ENCODE measurements around the gene EIF4B. TPM values are rescaled to one million over a fixed set of nuclear protein-coding genes. Genes with fewer than 3 reads are reported as not detected.

Gene EIF4B
- total RNA-seq, 1 experiment from 2014 or later, result 445 TPM

GRCh38 chr12:52992699-52993557 is 13.3 kb upstream of the EIF4B start:
- intact Hi-C loops (cut with micrococcal nuclease; ENCODE audit: unreplicated experiment), result loop anchor here (1.0 kb wide), 1 partner anchor 11 kb away; no protein-coding TSS in a partner anchor
- peak overlapping the region; percentile 55 for H3K4me3 Mint-ChIP-seq (ENCODE audit: unreplicated experiment)
- no peaks in the 10 kb centered on the region for H3K27me3 Mint-ChIP-seq (ENCODE audit: insufficient read depth, unreplicated experiment)
- Histone ChIP-seq H3K4me3 (ENCODE audit: low read depth, low read length) (no peak overlapping the region), H3K27me3 (replicated peaks; ENCODE audit: control insufficient read depth, insufficient read depth, low read length) (no peaks in the 10 kb centered on the region), H3K4me1 (peaks cover 43% of the 10 kb centered on the region), H3K36me3 (ENCODE audit: control insufficient read depth, insufficient read depth, low read length) (no peaks in the 10 kb centered on the region), H3K9me3 (no peaks in the 10 kb centered on the region)
- CTCF ChIA-PET, result interaction anchor here (0.6 to 2.5 kb wide), 6 partner anchors 9 to 113 kb away, joined by 3 to 17 read pairs (median 3); partner anchors contain the start of gene EIF4B
- no peak for TF ChIP-seq CTCF (IDR thresholded peaks at IDR 0.05; ENCODE audit: insufficient read depth in 1 of 2, low read depth in 1 of 2, low read length in 1 of 2, severe bottlenecking in 1 of 2, unreplicated experiment in 1 of 2)
- no TSS peak for BruUV-seq (replicated peaks)
- no peaks in the 10 kb centered on the region for H3K9me3 Mint-ChIP-seq (ENCODE audit: unreplicated experiment)
- DNase-seq, result peak; percentile 78 to 81
- peaks cover 13% of the 10 kb centered on the region for H3K36me3 Mint-ChIP-seq (ENCODE audit: insufficient read depth, unreplicated experiment)
- POLR2A ChIA-PET, result interaction anchor here (0.6 to 3.1 kb wide), 6 partner anchors 13 to 411 kb away, joined by 3 to 29 read pairs (median 4); partner anchors contain the start of gene EIF4B
- peak overlapping the region; percentile 58 for H3K27ac Mint-ChIP-seq (ENCODE audit: unreplicated experiment)
- H3K4me1 Mint-ChIP-seq (ENCODE audit: low read depth, unreplicated experiment), result peaks cover 33% of the 10 kb centered on the region

GRCh38 chr12:52993558-52993869 is 12.7 kb upstream of the EIF4B start:
- intact Hi-C loops (cut with micrococcal nuclease; ENCODE audit: unreplicated experiment), result loop anchor here (1.0 kb wide), 1 partner anchor 11 kb away; no protein-coding TSS in a partner anchor
- peaks cover 13% of the 10 kb centered on the region for H3K36me3 Mint-ChIP-seq (ENCODE audit: insufficient read depth, unreplicated experiment)
- H3K4me1 Mint-ChIP-seq (ENCODE audit: low read depth, unreplicated experiment), result peaks cover 33% of the 10 kb centered on the region
- CTCF ChIA-PET, result interaction anchor here (2.5 kb wide), 1 partner anchor 13 kb away, joined by 17 read pairs; no protein-coding TSS in a partner anchor
- TF ChIP-seq CTCF (IDR thresholded peaks at IDR 0.05; ENCODE audit: insufficient read depth in 1 of 2, low read depth in 1 of 2, low read length in 1 of 2, severe bottlenecking in 1 of 2, unreplicated experiment in 1 of 2), result no peak
- POLR2A ChIA-PET, result interaction anchor here (1.1 to 3.1 kb wide), 3 partner anchors 13 to 109 kb away, joined by 3 to 29 read pairs (median 7); partner anchors contain the start of gene EIF4B
- H3K4me3 Mint-ChIP-seq (ENCODE audit: unreplicated experiment), result peak overlapping the region; percentile 55
- H3K36me3 ChIP-seq (ENCODE audit: control insufficient read depth, insufficient read depth, low read length), result no peaks in the 10 kb centered on the region
- H3K4me1 ChIP-seq, result peaks cover 43% of the 10 kb centered on the region
- no peak for DNase-seq
- H3K27me3 ChIP-seq (replicated peaks; ENCODE audit: control insufficient read depth, insufficient read depth, low read length), result no peaks in the 10 kb centered on the region
- H3K9me3 ChIP-seq, result no peaks in the 10 kb centered on the region
- no TSS peak for BruUV-seq (replicated peaks)
- H3K27me3 Mint-ChIP-seq (ENCODE audit: insufficient read depth, unreplicated experiment), result no peaks in the 10 kb centered on the region
- no peak overlapping the region for H3K4me3 ChIP-seq (ENCODE audit: low read depth, low read length)
- no peaks in the 10 kb centered on the region for H3K9me3 Mint-ChIP-seq (ENCODE audit: unreplicated experiment)
- H3K27ac Mint-ChIP-seq (ENCODE audit: unreplicated experiment), result peak overlapping the region; percentile 58

- Mint-ChIP-seq H3K27ac (ENCODE audit: unreplicated experiment) (peak overlapping the region; percentile 99), H3K4me3 (ENCODE audit: unreplicated experiment) (peak overlapping the region; percentile 97), H3K27me3 (ENCODE audit: insufficient read depth, unreplicated experiment) (no peaks in the 10 kb centered on the region), H3K4me1 (ENCODE audit: low read depth, unreplicated experiment) (peaks cover 24% of the 10 kb centered on the region), H3K9me3 (ENCODE audit: unreplicated experiment) (no peaks in the 10 kb centered on the region), H3K36me3 (ENCODE audit: insufficient read depth, unreplicated experiment) (peaks cover 48% of the 10 kb centered on the region)
- ChIA-PET CTCF (no interaction called here), POLR2A (no interaction called here)
- DNase-seq, result peak; percentile 46 to 56
- Histone ChIP-seq H3K9me3 (no peaks in the 10 kb centered on the region), H3K36me3 (ENCODE audit: control insufficient read depth, insufficient read depth, low read length) (peaks cover 2% of the 10 kb centered on the region; the same call in 1 of the 2 replicates), H3K27me3 (replicated peaks; ENCODE audit: control insufficient read depth, insufficient read depth, low read length) (no peaks in the 10 kb centered on the region), H3K4me3 (ENCODE audit: low read depth, low read length) (no peak overlapping the region), H3K4me1 (peaks cover 40% of the 10 kb centered on the region)
- BruUV-seq (replicated peaks), result no TSS peak
- no peak for TF ChIP-seq CTCF (IDR thresholded peaks at IDR 0.05; ENCODE audit: insufficient read depth in 1 of 2, low read depth in 1 of 2, low read length in 1 of 2, severe bottlenecking in 1 of 2, unreplicated experiment in 1 of 2)
- intact Hi-C loops (cut with micrococcal nuclease; ENCODE audit: unreplicated experiment), result loop anchor here (1.0 kb wide), 1 partner anchor 11 kb away; no protein-coding TSS in a partner anchor
These were observed 2.1 kb upstream of the EIF4B start for GRCh38 chr12:53004178-53004577.
